GM21360 (cell line): ENCODE results near the gene PDZD2.

Experiments
- ATAC-seq: cut with Tn5 transposase; IDR thresholded peaks from one replicate; pipeline ENCODE4 v1.9.1; 2021; ENCODE audit warnings: mild to moderate bottlenecking, moderate library complexity; ENCODE audit not compliant: unreplicated experiment

The PDZD2 gene

DNA sequence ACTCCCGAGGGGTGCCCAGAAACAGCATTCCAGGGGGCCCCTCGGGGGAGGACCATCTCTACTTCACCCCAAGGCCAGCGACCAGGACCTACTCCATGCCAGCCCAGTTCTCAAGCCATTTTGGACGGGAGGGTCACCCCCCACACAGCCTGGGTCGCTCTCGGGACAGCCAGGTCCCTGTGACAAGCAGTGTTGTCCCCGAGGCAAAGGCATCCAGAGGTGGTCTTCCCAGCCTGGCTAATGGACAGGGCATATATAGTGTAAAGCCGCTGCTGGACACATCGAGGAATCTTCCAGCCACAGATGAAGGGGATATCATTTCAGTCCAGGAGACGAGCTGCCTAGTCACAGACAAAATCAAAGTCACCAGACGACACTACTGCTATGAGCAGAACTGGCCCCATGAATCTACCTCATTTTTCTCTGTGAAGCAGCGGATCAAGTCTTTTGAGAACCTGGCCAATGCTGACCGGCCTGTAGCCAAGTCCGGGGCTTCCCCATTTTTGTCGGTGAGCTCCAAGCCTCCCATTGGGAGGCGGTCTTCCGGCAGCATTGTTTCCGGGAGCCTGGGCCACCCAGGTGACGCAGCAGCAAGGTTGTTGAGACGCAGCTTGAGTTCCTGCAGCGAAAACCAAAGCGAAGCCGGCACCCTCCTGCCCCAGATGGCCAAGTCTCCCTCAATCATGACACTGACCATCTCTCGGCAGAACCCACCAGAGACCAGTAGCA lies 451.3 kb downstream of the PDZD2 start:
- no peak for ATAC-seq

DNA sequence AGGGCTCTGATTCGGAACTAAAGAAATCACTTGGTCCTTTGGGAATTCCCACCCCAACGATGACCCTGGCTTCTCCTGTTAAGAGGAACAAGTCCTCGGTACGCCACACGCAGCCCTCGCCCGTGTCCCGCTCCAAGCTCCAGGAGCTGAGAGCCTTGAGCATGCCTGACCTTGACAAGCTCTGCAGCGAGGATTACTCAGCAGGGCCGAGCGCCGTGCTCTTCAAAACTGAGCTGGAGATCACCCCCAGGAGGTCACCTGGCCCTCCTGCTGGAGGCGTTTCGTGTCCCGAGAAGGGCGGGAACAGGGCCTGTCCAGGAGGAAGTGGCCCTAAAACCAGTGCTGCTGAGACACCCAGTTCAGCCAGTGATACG lies 451.8 kb downstream of the PDZD2 start:
- no peak for ATAC-seq

DNA sequence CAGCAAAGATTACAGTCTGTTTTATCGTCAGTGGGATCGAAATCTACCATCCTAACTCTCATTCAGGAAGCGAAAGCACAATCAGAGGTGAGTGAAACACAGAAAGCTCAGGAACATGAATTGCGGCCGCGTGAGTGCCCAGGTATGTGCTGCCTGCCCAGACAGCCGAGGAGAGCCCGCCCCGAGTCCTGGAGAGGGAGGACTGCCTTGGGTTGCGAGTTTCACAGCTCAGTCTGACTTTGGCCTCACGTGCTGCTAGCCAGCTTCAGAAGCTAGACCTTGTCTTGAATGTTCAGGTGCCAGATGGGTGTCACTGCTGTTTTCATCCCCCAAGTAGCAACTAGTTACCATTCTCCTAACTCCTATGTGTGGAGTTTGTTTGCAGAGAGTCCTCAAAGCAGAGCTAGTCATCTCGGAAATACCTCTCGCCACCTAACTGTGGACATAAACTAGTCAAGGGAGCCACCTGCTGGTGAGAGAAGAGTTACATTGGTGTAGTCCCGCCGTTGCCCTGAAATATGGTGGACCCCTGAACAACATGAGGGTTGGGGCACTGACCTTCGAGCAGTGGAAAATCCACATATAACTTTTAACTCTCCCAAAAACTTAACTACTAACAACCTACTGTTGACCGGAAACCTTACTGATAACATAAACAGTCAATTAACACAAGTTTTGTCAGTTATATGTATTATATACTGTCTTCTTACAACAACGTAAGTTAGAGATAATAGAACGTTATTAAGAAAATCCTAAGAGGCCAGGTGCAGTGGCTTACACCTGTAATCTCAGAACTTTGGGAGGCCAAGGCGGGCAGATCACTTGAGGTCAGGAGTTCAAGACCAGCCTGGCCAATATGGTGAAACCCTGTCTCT lies 454.2 kb downstream of the PDZD2 start:
- peak; percentile 91 for ATAC-seq

DNA sequence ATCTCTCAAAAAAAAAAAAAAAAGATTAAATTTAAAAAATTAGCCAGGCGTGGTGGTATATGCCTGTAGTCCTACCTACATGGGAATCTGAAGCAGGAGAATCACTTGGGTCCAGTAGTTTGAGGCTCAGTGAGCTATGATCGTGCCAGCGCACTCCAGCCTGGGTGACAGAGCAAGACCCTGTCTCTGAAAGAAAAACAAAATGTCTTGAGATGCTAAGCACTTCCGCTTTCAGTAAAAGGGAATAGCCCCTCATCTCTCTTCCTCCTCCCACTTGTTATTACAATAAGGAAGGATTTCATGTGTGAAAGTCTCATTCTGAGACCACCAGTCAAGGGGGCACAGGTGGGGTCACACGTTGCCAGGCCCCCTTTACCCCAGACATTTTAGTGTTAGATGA lies 455.8 kb downstream of the PDZD2 start:
- ATAC-seq = no peak

- ATAC-seq = no peak
Observed at GRCh38 chr5:32095261-32095671, 456.3 kb downstream of the PDZD2 start.

- ATAC-seq = no peak
Observed at GRCh38 chr5:32096891-32097595, 458.1 kb downstream of the PDZD2 start.

DNA sequence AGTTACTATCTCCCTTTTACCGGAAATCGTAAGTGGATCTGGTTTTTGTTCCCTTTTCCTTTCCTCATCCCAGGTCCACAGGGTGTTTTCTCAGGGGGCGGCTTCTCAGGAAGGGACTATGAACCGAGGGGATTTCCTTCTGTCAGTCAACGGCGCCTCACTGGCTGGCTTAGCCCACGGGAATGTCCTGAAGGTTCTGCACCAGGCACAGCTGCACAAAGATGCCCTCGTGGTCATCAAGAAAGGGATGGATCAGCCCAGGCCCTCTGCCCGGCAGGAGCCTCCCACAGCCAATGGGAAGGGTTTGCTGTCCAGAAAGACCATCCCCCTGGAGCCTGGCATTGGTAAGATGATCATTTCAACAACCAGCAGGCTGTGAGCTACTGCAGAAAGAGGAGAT lies 459.4 kb downstream of the PDZD2 start:
- no peak for ATAC-seq

DNA sequence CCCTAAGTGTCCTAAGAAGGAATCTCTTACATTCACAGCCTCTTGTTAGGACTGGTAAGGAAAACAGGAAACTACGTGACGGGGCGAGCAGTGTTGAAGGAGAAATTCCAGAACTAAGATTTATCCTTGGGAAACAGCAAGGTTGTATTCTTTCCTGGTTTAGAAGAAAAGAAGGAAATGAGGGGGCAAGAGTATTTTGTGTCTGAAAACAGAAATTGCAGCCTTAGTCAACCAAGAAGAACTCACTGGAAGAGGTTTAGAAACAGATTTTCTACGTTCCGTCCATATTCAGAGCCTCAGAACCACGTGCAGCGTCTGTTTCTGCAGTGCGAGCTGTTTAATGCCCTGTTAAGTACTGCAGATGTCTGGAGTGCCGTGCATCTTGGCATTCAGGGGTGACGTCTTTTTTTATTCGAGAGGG lies 460.0 kb downstream of the PDZD2 start:
- ATAC-seq = no peak

DNA sequence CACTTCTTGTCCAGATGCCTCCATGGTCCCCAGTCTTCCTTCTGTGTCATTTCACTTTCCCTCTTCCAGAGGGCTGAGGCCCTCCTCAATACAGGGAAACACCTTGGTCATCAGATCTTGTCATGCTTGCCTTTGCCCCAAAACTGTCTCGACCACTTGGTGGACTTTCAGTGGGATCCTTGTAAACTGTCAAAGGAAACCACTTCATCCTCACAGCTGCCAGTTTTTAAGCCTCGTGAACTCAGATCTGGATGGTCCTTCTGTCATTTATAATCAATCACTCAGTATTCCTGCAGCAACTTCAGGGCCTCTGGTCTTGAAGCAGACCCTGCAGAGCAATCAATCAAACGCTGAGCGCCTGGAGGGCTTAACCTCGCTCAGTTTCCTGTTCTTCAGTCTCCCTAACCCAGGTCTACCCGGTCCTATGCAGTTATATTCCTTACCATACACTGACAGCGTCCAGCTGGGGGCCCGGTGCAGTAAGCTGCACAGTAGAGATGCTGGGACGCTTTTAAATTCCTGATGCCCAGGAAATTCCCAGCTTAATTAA lies 460.6 kb downstream of the PDZD2 start:
- ATAC-seq = no peak

DNA sequence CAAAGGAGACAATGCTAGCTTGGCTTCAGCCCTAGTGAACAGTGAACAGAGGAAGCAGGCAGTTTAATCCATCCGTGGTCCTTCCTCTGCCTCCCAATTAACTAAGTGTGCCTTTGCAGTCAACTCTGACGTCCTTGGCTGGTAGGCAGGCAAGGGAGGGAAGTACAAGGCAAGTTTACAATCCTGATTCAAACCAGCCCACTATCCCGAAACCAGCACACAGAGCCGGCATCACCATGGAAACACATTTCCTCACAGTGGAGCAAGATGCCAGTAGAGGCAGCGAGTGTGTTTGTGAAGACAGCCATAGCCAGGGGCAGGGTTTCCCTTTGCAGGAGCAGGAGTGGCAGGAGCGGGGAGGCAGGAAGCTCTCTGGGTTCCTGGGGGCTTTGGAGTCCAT lies 461.3 kb downstream of the PDZD2 start:
- no peak for ATAC-seq

GRCh38 chr5:32100691-32101302 lies 461.9 kb downstream of the PDZD2 start:
- no peak for ATAC-seq

DNA sequence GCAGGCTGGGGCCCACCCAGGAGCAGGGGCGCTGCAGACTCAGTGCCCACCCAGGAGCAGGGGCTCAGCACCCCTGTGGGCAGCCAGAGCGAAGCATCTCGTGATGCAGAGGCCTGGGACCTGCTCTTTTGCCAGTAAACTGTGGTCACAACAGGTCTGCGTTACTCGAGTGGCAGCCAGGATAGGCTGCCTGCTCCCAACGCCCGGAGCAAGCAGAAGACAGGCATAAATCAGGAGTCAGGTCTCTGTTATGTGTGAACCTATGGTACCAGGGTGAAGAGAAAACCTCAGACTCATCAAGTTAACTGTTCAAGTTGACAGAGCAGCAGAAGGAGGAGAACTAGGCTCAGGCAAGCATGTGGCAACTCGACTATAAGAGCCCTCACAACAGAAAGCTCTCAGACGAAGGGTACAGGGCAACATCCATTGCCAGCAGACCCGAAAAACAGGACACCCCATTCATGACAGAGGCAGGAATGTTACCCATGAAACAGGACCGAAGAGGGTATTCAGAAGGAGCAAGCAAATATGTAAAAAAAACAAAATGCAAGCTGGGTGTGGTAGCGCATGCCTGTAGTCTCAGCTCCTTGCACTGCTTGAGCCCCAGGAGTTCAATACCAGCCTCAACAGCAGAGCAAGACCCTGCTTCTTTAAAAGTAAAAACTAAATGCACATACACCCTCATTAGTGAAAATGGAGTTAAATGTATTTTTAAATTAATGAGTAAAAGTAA lies 463.5 kb downstream of the PDZD2 start:
- no peak for ATAC-seq

DNA sequence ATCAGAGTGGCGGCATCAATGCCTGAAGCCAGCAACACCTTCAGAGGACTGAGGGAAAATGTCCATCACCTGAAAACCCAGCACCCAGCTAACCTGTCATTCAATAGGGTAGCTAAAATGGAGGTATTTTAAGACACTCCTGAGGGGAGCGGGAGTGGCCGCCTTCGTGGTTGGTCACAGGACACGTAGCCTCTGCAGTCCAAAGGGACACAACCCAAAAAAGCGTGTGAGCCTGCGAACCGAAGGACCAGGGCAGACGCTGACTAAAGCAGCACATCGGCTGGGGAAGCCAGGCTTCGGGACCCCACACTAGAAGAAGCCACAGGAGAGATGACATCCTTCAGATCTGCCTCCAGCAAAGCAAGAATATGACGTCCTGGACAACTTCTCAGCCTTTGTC lies 464.6 kb downstream of the PDZD2 start:
- ATAC-seq = no peak

- no peak for ATAC-seq
Observed at GRCh38 chr5:32107291-32107690, 468.4 kb downstream of the PDZD2 start.

- ATAC-seq = no peak
Observed at GRCh38 chr5:32108167-32108566, 469.2 kb downstream of the PDZD2 start.

- ATAC-seq = no peak
Observed at GRCh38 chr5:32109236-32109635, 470.3 kb downstream of the PDZD2 start.

GRCh38 chr5:32110111-32110696 lies 471.3 kb downstream of the PDZD2 start:
- no peak for ATAC-seq

DNA sequence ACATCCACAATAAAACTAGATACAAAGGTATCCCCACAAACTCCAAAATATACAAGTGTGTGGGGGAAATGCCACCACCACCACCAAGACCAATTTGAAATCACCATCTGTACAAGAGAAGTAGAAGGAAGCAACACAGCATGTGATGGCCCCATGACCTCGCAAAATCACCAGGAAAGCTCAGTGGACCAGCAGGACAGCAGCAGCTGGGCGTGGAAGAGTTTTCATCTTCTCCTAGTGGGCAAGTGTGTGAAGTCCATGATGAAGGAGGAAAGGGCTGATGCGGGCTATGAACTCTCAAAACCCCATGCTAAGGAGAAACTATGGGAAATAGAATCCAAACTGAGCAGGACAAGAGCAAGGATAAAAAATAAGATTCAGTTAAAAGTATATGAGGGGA lies 477.1 kb downstream of the PDZD2 start:
- ATAC-seq = no peak

DNA sequence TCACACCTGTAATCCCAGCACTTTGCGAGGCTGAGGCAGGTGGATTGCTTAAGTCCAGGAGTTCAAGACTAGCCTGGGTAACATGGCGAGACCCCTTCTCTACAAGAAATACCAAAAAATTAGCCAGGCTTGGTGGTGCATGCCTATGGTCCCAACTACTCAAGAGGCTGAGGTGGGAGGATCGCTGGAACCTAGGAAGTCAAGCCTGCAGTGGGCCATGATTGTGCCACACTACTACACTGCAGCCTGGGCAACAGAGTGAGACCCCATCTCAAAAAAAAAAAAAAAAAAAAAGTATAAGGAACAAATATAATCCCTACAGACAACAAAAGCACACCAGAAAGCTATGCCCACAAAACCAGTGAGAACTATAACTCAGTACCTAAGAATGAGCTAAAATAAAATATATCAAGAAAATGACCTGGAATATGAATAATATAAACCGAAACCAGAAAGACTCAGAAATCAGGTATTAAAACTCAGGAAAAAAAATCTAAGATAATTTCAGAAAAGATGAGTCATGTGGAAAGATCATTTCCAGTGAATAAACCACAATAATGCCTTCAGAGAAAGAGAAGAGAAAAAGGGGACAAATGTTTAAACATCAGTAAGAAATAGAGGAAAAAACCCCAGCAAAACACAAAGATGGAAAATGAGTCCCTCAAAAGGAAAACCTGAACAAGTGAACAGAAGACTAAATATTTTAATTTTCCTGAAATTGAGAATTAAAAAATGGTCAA lies 477.8 kb downstream of the PDZD2 start:
- no peak for ATAC-seq
